NCI-H1105 treated with DMSO at 0.1 percent for 48 hours (cell line): Measurements from ENCODE around the gene TOM1L2.

Source experiments
- DNase-seq: peaks from one replicate; lab custom pipeline; 2025; lab: John Stamatoyannopoulos, UW

The TOM1L2 gene

DNA sequence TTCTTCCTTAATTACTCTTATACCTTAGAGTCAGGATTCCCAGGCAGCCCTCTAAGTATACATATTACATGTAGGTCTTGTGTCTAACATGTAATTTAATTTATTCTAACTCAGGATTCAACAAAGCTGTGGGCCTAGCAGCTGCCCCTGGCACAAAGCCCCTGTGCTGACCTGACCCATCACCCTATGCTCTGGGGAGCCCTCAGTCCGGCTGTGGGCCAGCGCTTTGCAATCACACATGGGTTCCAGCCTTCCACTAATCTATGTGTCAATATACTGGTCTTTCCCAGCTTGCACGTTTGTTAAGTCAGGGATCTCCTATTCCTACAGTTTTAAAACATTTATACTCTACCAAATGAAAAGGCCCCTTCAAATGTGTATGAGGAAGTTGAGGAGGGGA lies 72.7 kb downstream of the TOM1L2 start:
- no peak for DNase-seq

DNA sequence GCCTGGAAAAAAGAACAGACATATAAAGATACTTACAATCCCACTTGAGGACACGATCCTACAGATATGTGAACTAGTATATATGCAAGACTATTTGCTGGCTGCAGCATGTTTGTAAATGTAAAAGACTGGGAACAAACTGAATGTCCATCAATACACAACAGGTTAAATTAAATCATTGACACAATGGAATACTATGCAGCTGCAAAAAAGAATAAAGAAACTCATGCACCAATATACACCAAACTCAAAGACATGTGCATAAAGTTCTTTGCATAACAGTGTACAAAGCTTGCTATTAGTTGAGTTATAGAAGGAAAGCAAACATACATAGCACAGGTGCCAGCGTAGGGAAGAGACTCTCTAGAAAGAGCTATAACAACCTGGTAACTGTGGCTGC lies 73.5 kb downstream of the TOM1L2 start:
- DNase-seq = no peak

DNA sequence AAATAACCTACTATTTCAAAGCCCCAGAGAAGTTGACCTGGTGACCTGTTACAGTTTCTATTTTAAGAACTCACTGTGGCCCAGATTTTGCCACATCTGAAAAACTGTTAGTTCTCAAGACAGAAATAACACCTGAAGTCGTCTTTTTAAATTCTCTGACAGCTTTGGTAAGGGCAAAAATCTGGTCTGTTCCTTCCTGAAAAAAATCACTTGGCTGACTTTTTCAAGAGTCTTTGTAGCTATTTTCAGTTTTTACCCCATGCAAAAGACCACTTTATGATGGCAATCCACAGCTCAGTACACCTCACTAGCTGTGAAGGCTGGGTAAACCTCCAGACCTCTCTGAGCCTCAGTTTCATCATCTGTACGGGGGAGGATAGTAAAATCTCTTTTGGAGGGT lies 74.8 kb downstream of the TOM1L2 start:
- DNase-seq = no peak

DNA sequence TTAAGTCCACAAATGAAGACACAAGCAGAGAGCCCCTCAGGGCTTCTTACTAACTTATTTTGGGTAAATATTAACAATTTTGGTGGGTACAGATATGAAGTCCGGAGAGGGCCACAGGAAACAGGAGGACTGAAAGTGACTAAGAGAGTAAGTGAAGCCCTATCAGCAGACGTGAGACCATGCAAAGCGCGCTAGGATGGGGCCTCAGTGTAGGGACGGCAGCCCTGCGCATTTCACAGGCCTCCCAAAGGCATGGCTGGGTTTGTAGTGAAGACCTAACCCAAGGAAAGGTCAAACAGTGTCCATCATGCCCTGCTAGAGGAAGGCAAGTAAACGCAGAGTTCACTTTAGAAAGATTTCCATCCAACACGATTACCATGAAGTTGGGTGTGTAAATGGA lies 75.5 kb downstream of the TOM1L2 start:
- DNase-seq = no peak

DNA sequence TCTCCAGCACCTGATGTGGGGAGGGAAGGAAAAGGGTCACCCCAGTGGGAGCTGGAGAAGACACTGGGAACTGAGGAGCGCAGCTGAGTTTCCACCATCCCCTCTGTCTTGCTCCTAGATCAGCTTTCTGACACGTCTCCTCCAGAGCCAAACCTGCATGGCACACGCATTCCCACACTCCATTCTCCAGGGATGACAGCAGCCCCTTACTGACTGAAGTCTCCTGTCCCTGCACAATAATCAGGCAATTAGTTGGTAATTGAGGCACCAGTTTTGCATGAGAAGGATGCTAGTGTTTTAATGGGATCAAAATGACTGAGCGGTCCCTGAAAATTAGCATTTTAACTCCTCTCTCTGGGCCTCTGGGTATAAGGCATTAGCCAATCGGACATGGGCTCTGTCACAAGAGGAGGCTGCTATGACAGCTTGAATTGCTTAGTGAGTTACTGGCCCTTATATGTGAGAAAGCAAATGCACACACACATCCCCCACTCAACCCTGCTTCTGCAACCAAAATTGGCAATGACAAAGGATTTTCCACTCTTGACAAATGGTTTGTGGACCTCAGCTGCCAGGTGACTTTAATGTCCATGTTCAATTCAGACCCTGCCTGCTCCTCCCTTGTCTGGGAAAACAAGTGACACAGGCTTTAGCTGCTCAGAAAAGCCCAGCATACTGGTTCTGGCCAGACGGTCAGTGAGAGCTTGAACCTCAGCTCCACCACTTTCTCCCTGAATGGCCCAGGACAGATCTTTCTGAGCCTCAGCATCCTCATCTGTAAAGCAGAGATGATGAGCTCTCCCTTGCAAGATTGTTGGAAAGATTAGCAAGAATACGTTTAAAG lies 78.2 kb downstream of the TOM1L2 start:
- no peak for DNase-seq

DNA sequence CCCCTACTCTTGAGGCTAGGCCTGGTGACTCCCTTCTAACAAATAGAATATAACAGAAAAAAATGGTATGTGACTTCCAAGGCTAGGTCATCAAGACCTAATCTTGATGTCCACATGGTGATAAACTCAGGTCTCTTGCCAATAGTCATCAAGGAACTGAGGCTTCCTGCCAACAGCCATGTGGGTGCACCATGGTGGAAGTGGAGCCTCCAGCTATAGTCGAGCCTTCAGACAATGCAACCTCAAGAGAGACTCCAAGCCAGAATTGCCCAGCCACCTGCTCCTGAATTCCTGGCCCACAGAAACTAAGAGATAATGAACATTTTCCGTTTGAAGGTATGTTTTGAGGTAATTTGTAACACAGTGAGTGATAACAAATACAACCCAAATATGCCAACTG lies 79.5 kb downstream of the TOM1L2 start:
- DNase-seq = no peak

DNA sequence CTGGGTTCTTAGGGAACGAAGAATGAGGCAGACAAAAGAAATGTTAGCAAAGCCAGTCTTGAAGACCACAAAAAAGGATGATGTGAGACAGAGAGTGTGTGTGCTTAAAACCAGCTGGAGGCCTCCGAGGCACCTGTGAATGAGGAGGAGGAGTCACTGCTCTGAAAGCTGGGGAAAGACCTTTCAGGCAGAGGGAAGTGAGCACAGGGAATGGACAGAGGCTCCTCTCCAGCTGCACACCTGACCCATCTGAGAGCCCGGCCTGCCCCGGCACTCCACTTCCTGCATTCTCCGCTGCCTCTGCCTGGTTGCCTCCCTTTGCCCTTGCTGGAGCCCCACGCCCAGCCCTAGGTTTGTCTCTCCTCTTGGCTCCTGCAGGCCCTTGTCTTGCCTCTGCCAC lies 80.2 kb downstream of the TOM1L2 start:
- DNase-seq = no peak

DNA sequence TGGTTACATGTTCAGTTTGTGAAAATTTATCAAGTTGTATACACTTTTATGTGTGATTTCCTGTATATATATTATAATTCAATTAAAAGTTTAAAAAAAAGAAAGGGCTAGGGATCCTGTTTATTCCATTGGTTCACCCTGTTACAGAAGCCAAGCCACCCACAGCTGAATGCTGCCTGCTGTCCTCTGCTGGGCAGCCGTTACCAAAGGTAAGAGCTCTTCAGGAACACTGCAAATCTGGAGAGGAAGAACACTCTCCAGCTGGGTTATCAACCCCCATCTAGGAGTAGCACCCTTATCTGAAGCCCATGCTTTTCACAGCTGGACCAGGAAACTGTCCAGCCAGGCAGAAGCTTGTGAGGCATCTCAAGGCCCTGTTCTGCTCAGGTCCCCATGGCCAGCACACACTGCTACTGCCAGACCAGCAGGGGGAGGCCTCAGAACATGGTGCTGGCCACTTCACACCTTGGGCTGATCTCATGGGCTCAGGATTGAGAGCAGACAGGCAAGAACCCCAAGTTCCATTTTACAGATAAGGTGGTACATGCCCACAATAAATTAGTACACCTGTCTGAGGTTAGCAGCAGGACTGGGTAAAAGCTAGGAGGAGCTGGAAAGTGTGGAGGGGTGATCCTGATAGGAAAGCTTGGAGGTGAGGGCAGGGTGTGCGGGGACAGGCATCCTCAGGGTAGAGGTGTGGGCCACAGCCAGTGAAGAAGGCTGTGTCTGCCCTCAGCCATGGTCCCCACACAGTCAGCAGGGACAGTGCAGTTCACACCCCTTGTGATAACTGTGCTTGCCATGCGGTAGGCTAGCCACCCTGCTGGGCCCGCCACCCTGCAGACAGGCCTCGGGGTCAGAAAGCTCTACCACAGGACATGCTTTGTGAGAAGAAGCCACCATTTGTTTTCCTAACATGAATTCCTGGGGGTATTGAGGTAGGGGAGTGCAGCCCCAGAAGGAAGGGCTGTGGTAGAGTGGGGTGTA lies 81.1 kb downstream of the TOM1L2 start:
- peak; percentile 52 for DNase-seq

DNA sequence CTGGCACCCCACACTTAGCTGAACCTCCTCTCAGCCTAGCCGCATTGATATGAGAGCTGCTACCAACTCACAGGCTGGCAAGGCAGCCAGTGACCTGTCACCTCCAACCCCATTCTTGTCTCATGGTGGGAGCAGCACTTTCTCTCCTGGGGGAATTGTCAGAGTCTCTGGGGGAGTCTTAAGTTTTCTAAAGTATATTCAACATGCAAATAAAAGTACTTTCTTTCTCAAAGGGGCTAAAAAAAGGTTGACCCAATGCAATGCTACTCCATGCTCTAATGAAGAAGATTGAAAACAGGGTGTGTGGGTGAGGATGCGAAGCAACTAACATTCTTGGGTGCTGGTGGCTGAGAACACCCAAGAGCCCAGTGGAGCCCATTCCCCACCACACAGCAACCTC lies 82.3 kb downstream of the TOM1L2 start:
- DNase-seq = no peak

DNA sequence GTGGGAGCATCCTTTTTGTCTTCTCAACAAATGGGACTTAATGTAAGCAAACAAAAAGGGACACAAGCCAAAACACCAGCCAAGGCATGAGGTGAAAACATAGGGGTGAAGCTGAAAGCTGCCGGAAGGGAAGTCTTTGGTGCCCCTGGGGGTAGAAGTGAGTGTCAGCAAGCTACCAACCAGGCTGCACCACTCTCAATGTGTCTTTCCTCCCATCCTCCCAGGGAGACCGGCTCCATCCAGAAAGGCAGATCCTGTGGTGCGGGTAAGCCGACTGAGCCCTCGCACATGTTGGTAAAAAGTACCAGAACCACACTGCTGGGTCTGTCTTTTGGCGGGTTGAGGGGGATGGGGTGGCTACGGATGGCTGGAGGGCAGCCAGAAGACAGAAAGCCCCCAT lies 83.4 kb downstream of the TOM1L2 start:
- DNase-seq = no peak

DNA sequence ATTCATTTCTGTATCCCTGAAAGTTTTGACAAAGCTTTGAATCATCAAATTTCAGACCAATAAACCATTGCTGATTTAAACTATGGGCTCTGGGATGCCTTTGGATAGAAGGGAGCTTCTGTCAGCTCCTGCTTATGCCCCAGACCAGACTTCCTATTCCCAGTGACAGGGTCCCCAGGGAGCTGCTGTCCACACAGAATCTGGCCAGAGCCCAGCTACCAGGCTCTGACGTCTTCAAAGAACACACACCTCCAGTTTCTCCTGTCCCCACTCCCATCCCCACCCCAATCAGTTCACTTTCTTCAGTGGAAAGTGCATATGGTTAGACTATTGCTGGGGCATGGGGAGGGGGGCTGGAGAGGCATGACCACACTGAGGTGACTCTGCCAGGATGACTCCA lies 83.8 kb downstream of the TOM1L2 start:
- DNase-seq = no peak

DNA sequence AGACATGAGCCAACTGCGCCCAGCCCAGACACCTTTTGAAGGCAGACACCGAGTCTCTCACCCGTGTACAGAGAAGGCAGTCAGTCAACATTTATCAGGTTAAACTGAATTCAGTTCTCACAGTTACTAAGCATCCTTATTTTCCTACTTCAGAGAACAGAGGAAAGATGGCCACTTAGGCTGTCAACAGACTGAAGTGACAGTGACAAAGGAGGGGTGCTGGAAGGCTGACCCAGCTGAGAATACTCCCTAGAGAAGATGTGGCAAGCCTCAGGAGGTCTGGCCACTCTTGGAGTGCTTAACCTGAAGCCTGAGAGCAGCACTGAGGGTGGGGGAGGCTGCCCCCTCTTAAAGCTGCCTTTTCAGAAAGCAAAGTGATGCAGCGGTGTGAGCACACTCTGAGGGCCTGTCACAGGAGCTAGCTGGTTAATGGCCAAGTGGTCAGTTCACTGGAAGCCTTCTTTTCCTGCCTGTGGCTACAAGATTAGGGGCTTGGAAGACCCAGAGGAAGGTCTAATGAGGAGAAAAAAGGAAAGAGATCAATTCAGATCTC lies 84.4 kb downstream of the TOM1L2 start:
- DNase-seq = no peak

DNA sequence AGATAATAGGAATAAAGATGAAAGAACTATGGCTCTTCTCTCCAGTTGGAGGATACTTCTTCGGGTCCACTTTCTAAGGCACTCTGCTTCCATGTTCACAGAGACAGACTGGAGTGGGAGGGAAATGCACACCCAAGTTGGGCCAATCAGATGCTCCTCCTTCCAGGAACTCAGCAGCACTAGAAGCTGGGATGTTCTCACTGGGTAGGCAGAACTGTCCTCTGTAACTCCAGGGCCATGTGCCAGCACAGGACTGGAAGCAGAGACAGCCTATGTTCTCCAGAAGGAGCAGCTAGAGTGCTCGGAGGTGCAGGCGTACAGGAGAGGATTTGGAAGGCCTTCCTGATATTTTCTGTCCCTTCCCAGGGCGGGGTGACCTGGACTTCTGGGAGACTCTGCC lies 85.5 kb downstream of the TOM1L2 start:
- DNase-seq = no peak

DNA sequence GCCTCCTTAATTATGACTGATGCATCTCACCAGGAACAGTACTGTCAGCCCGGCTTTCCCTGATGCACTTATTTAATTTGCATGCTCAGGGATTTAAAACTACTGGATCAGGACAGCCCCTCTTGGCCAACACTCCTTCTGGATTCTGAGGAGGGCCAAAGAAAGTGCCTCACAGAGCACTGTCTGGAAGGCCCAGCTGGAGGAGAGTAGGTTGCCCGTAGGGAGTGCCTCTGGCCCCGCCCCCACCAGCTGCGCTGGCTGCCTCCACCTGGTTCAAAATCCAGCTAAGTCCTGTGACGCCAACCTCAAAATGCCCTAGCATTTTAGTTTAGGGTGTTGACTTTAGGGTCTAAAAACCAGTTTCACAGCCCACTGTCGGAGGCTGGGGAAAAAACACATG lies 86.0 kb downstream of the TOM1L2 start:
- DNase-seq = no peak

DNA sequence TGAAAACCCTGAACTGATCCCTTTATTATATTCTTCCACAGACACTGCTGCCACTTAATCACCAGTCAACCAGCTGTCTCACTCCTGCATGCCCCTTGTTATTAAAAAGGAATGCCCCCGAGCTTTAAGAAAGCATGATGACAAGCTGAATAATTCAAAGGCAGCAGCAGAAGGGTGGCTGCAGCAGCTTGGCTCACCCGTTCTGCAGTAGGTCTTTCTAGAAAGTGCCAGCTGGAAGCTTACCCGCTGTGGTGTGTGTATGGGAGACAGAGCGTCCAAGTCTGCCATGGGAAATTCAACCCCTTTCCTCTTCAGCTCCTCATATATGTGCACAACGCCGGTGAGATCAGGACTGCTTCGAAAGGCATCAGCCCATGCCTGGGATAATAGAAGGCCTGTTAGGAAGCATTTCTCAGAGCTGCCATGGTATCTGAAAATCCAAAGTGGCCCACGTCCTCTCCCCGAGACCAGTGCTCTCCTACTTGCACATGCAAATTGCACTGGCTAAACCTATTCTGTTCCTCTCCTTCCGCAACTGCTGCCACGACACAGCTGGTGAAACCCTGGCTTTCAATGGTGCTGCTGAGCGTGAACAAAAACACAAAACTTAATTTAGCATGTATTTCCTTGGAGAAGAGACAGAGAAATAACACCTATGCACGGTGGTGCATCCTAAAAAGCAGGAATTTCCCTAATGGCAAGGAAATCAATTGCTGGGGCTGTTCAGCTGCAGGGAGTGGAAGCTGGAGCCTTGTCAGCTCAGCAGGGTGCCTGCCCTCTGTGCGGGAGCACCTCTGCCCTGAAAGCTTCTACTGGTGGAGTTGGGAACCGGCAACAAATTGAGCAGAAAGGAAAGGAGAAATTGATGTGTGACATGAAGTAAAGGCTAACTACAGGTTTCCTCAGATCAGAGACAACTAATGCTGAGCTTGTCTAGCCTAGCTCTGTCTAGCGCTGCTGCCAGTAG lies 87.5 kb downstream of the TOM1L2 start:
- DNase-seq = no peak

DNA sequence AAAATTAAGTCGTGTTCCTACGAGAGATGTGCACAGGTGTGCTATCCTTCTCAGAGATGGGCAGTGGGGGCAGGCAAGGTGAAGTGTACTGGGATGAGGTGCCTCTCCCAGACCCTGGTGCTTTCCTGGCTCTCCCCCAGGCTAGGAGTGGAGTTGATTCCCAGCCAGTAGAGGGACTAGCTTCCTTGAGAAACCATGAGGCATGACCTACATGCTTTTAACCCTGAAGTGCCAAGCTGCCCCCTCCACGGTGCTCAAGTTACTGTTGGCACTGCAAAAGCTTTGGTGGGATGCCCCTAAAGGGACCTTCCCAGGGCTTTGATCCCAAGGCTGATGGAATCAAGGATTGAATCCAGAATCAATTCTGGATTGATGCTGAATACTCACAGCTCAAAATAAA lies 88.4 kb downstream of the TOM1L2 start:
- DNase-seq = no peak

DNA sequence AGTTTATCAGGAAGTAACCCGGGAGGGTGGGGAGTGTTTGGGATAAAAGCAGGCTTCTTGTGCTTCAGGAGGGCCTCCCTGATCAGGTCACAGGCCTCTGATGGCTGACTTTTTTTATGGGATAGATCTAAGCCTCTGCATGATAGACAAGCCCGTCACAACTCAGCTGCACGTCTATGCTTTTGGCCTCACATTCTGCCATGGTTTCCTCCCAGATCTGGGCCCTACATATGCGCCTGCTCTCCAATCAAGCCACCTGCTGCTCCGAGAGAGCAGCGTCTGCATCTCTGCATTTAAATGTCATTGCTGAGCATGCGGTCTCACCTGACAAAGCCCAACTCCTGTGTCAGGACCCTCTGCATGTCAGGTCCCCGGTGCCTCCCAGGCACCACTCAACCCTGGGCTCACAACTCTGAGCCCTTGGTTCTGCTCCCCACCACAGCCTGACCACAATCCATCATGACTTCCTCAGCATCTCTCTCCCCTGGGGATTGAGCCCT lies 90.1 kb downstream of the TOM1L2 start:
- DNase-seq = no peak

DNA sequence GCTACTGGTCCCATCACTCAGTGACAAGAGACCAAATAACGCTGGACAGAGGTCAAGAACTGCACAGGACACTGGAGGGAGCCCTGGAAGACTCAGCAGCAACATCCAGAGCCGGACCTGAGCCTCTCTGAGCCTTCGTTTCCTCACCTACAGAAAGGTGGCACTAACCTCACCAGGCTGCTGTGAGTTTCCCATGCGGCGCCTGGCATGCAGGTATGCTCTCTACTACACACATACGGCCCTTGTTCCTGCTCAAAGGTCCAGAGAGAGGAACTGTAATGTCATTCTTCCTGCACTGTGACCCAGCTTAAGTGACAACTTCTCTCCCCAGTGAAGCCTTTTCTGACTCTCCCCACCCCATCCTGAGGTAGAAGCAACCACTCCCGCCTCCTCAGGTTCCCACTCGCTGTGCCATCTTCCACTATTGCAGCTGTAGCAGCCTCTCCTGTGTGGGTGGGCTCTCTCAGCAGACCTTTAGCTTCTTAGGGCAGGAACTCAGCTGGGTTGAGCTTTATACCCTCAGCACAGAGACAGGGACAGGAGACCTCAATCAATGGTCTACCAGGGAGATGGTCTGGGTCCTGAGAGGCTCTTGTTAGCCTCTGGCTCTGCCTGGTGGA lies 91.5 kb downstream of the TOM1L2 start:
- DNase-seq = no peak

DNA sequence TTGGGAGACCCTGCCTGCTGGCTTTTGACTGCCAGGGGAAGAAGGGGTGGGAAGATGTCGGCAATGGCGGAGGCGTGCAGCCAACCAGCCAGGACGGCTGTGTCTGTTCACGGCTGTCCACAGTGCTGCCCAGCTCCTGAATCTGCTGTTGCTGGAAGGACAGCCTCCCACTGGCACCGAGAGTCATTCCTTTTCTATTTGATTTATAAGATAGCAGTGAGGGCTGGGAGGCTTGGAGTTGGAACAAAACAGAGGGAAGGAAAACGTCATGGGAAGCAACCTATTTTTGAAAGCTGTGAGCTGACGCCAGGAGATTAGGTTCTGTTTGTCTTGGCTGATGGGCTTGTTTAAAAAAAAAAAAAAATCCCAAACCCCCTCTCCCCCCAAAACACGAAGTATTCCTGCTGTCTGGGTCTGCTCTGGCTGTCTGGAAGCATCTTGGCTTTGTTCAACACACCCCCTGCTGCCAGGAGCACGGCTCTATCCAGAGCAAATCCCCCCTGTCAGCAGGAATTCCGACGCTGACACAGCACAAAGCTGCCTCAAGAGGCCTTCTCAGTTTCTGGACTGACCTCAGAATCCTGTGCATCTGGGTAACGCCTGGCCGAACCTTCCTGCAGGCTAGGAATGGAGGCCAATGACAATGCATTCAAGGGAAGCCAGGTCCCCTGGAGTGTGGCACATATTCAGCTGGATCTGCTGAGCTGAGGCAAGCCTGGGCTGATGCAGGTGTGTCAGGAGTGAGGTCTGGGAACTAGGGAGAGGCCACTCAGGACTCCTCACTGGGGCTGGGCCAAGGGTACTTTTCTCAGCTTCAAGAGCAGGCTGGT lies 94.5 kb downstream of the TOM1L2 start:
- DNase-seq = no peak

DNA sequence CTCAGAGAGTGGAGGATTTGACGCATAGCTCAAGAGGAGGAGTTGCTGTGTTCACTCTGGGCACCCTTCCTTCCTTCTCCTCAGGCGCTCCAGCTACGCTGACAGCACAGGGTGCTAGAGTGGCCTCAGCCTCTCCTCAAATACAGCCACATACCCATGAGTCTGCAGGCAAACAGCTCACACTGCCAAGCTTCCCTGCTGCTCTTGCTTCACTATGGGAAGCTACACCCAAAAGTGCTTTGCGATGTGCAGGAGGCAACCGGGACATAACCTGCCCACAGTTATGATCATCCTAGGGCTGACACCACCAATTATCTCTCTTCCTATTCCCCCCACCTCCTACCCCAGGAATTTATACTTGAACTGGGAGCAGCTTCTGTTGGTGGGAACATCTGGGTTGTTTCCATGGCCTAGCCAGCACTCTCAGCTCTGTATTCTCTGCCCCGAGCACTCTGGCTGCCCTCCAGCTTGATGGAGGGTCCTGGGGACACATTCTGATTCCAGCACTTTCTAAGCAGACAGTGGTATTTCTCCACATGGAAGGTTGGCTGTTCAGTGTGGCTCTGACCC lies 95.2 kb downstream of the TOM1L2 start:
- no peak for DNase-seq
